ENCODE measurements around the gene PKHD1.

DNA sequence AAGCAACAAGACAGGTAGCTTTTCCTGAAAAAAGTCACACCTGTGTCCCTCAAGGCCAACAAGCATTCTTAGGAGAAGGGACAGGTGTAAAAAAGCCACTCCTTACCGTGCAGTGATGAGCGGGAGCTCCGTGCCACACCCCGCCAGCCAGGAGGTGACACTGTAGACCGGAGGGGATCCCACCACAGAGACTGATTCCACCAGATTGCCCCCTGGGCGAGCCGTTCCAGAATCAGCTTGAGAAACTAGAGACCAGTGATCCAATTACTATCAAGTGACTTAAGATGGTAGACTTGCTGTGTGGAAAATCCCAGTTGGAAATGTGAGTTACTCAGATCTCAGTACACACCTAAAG is 37.4 kb downstream of the PKHD1 start:
- TF ChIP-seq POLR2A (IDR thresholded peaks at IDR 0.05) (no peak), EP300 (IDR thresholded peaks at IDR 0.05) (no peak)
- TF ChIP-seq, protein P1, sequence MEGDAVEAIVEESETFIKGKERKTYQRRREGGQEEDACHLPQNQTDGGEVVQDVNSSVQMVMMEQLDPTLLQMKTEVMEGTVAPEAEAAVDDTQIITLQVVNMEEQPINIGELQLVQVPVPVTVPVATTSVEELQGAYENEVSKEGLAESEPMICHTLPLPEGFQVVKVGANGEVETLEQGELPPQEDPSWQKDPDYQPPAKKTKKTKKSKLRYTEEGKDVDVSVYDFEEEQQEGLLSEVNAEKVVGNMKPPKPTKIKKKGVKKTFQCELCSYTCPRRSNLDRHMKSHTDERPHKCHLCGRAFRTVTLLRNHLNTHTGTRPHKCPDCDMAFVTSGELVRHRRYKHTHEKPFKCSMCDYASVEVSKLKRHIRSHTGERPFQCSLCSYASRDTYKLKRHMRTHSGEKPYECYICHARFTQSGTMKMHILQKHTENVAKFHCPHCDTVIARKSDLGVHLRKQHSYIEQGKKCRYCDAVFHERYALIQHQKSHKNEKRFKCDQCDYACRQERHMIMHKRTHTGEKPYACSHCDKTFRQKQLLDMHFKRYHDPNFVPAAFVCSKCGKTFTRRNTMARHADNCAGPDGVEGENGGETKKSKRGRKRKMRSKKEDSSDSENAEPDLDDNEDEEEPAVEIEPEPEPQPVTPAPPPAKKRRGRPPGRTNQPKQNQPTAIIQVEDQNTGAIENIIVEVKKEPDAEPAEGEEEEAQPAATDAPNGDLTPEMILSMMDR (IDR thresholded peaks at IDR 0.05): no peak
